ENCODE measurements around the gene PPP4R4.

DNA sequence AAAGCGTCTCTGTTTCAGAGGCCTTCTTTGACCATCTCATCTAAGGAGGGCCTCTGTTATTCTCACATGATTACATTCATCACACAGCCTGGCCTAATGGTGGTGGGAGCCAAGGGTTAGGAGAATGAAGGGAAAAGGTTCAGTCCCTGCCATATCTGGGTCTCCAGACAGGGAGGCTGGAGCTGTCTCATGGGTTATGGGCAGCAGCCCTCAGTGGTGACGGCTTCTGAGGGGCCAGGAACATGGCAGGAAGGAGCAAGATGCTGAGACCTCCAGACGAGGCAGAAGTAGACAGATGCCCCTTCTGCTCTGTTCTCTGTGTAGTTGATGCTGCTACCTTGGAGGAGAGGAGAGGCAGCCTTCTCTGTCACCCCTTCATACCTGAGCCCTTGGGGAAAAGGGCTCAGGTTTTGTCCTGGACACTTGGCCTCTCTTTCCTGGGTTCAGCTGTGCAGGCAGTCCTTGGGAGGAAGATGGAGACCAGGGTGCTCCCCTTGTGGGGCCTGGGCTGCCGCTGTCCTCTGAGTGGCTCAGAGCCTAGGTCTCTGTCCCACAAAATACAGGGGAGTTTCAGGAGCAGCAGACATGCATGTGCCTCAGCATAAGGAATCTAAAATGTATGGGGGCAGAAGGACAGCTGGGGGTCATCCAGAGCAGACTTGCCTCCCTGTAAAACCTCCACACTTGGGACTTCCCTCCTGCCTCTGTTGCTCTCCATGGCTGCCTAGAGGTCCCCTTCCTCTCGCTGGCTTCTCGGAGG is 48.3 kb upstream of the PPP4R4 start:
- no peak for TF ChIP-seq CTCF (IDR thresholded peaks at IDR 0.05; ENCODE audit: low read depth, low read length)
- TF ChIP-seq EZH2phosphoT487 (IDR thresholded peaks at IDR 0.05; ENCODE audit: low read depth) = no peak

All from OCI-LY3 (cell line).